DMS153 treated with DMSO at 0.1 percent for 48 hours (cell line): ENCODE results near the gene SLCO1B1.
"Not testable (repeated sequence)": the region's sequence is repeated elsewhere in the genome, so short reads cannot be mapped to it uniquely, and the experiment has no call there.

Experiments
- DNase-seq: peaks from one replicate; lab custom pipeline; 2025; ENCODE audit not compliant: unreplicated experiment; lab: John Stamatoyannopoulos, UW

Gene SLCO1B1

GRCh38 chr12:21130998-21131397 is at the start of gene SLCO1B1:
Gene SLCO1B1, plus strand, starts transcription at chr12:21131194. Its CDS starts 10,381 bp downstream, at chr12:21141575.
- no peak for DNase-seq

GRCh38 chr12:21084753-21085152 is 46.2 kb upstream of the SLCO1B1 start:
- DNase-seq: not testable (repeated sequence)

- no peak for DNase-seq
These were observed 19.3 kb upstream of the SLCO1B1 start for GRCh38 chr12:21111732-21112131.

- no peak for DNase-seq
These were observed 17.7 kb upstream of the SLCO1B1 start for GRCh38 chr12:21113266-21113665.

GRCh38 chr12:21117995-21118394 is 13.0 kb upstream of the SLCO1B1 start:
- no peak for DNase-seq

GRCh38 chr12:21118760-21119159 is 12.2 kb upstream of the SLCO1B1 start:
- DNase-seq: no peak

- no peak for DNase-seq
These were observed 1.6 kb upstream of the SLCO1B1 start for GRCh38 chr12:21129351-21129750.

- no peak for DNase-seq
These were observed 1.1 kb upstream of the SLCO1B1 start for GRCh38 chr12:21129906-21130305.

GRCh38 chr12:21137318-21137999 is 6.5 kb downstream of the SLCO1B1 start:
- not testable (repeated sequence) for DNase-seq

- DNase-seq: no peak
These were observed 7.0 kb downstream of the SLCO1B1 start for GRCh38 chr12:21138016-21138415.

- DNase-seq: no peak
These were observed 13.3 kb downstream of the SLCO1B1 start for GRCh38 chr12:21144309-21144708.

- DNase-seq: not testable (repeated sequence)
These were observed 18.9 kb downstream of the SLCO1B1 start for GRCh38 chr12:21149861-21150260.

GRCh38 chr12:21151184-21151583 is 20.2 kb downstream of the SLCO1B1 start:
- no peak for DNase-seq

GRCh38 chr12:21155522-21156351 is 24.7 kb downstream of the SLCO1B1 start:
- DNase-seq: no peak

- no peak for DNase-seq
These were observed 34.1 kb downstream of the SLCO1B1 start for GRCh38 chr12:21165048-21165447.

GRCh38 chr12:21169878-21170472 is 39.0 kb downstream of the SLCO1B1 start:
- DNase-seq: peak; percentile 33

- no peak for DNase-seq
These were observed 41.1 kb downstream of the SLCO1B1 start for GRCh38 chr12:21172079-21172478.

GRCh38 chr12:21183721-21184275 is 52.8 kb downstream of the SLCO1B1 start:
- no peak for DNase-seq

GRCh38 chr12:21190016-21190415 is 59.0 kb downstream of the SLCO1B1 start:
- no peak for DNase-seq

- not testable (repeated sequence) for DNase-seq
These were observed 83.4 kb downstream of the SLCO1B1 start for GRCh38 chr12:21214433-21214832.

- no peak for DNase-seq
These were observed 88.2 kb downstream of the SLCO1B1 start for GRCh38 chr12:21219206-21219605.

GRCh38 chr12:21220266-21220665 is 89.3 kb downstream of the SLCO1B1 start:
- DNase-seq: no peak
